NK-92 (cell line): ENCODE results near the gene MOG.

ENCODE experiments used
- DNase-seq: peaks from one replicate; lab custom pipeline; 2025; ENCODE audit not compliant: unreplicated experiment; lab: John Stamatoyannopoulos, UW

Gene MOG

DNA sequence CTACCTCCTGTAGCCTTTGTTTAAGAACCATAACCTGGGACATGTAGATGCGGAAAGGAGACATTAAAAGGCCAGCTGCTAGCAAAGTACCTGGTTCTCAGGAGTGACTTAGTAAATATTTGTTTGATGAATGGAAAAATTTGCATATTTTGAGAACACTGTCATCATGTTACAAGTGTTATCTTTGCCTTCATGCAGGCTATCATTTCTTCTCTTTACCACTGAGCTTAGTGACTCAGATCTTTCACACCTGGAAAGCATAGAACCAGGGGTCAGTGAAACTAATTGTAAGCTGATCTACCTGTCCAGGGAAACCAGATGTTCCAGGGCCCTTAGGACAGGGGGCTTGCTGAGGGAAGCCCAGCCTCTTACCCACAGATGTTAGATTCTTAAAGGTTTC is 18.7 kb downstream of the MOG start:
- no peak for DNase-seq

GRCh38 chr6:29676981-29677601 is 20.2 kb downstream of the MOG start:
- no peak for DNase-seq

- DNase-seq, result no peak
These were observed 21.2 kb downstream of the MOG start for GRCh38 chr6:29678114-29678513.

- DNase-seq, result no peak
These were observed 23.1 kb downstream of the MOG start for GRCh38 chr6:29679962-29680361.

DNA sequence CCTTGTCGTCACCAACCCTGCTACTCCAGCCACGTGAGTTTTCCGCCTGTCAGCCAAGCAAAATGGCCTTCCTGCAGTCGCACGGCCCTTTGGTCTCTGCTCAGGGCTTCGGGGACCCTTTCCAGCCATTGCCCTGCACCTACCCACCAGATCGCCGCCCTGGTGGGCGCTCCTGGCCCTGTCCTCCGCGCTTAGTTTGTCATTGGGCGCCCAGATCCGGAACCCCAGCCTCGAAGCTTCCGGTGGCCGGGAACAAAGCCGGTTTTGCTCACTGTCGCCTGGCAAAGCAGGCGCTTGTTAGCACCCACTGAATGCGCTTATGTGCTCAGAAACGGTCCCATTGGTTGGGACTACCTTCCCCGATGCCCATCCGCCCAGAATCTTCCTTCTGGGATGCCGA is 23.5 kb downstream of the MOG start:
- DNase-seq, result no peak

DNA sequence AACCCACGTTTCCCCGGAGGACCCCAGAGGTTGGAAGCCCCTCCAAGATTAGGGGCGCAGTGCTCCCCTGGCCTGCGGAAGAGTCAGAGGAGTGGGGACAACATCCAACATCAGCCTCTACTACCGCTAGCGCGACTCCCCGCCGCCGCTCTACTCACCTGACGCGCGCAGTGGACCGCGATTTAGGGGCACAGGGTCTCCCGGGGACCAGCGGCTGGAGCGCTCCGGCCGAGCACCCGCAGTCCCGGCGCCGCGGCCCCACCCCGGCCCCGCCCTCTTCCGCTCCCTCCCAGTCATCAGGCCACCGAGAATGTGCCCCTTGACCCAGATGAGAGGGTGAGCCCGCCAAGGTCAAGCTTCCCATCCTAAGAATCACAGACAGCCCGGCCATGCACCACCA is 24.0 kb downstream of the MOG start, which contains the start of gene ZFP57:
TSS of gene ZFP57 (minus strand) at position 249 of the 400 bp plus-strand sequence. CDS start 4,149 bp downstream, outside the sequence.
- DNase-seq, result no peak

- no peak for DNase-seq
These were observed 24.9 kb downstream of the MOG start for GRCh38 chr6:29681811-29682210.

DNA sequence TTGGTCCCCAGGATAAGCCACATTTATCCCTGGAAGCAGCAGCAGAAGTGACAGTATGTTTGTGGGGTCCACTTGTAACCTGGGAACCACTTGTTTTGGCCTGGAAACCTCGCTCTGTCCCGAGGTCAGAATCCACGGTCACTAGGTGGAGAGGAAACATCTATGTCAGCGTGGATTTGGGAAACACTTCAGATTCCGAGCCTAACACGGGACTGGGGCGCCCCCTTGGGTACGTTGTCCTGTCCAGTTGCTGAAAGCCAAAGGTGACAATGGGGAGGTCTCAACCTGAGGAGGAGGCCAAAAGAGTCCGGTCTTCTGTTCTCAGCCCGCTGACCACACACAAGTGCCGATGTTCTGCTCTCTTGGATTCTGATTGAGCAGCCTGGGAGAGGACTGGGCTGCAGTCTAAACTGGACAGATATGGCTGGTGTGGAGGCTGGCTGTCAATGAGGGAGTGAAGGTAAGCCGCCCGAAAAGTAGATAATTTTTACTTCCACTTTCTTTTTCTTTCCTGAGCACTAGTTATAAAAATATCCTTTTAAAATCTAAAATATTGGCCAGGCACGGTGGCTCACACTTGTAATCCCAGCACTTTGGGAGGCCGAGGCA is 28.9 kb downstream of the MOG start:
- no peak for DNase-seq

DNA sequence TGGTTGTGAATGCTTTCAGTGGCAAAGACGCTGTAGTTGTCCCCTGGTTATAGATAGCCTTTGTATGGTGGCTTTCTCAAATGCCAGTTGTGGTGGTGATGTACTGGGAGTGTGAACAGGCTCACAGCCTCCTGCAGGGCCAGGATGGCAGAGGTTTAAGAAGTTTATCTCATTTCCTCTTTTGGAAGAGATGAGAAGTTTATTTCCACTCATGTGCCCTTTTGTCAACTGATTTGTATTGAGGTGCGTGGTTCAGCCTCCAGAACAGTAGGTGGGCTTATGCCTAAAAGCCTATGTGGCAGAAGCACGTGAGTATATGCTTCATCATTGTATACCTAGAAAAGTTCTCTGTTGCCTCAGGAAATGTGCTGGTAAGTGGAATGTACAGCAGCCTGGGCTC is 37.7 kb downstream of the MOG start:
- no peak for DNase-seq

DNA sequence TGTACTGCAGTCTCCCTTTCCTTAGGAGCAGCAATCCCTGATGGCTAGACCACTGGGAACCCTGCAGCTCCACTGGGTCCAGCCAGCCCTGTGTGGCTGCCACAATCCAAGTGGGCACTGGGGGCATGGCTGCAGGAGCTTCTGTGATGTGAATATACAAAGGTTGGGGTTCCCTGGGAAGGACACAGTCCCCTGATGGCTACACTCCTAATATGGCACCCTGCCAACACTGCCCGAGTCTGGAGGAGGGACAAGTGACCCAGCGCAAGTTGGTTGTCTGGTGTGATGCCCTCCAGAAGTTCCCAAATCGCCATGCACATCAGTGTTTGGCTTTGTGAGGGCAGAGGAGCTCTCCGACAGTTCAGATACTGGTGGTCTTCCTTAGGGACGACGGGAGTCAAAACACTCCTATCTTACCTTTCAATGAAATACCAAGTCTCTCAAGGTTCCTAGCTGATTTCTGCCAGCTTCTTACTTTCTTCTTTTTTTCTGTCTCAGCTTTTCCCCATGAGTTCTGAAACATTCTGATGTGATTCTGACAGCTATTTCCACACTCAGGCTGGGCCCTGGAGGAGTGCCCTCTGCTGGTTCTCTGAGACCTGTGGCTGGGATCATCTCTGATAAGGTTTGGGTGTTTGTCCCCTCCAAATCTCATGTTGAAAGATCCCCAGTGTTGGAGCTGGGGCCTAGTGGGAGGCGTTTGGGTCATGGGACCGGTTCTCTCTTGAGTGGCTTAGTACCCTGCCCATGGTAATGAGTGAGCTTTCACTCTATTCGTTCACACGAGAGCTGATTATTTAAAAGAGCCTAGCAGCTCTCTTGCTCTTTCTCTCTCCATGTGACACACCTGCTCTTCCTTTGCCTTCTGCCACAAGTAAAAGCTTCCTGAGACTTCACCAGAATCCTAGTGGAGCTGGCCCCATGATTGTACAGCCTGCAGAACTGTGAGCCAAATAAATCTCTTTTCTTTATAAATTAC is 39.5 kb downstream of the MOG start:
- DNase-seq, result no peak

- no peak for DNase-seq
These were observed 45.7 kb downstream of the MOG start for GRCh38 chr6:29702519-29703103.

DNA sequence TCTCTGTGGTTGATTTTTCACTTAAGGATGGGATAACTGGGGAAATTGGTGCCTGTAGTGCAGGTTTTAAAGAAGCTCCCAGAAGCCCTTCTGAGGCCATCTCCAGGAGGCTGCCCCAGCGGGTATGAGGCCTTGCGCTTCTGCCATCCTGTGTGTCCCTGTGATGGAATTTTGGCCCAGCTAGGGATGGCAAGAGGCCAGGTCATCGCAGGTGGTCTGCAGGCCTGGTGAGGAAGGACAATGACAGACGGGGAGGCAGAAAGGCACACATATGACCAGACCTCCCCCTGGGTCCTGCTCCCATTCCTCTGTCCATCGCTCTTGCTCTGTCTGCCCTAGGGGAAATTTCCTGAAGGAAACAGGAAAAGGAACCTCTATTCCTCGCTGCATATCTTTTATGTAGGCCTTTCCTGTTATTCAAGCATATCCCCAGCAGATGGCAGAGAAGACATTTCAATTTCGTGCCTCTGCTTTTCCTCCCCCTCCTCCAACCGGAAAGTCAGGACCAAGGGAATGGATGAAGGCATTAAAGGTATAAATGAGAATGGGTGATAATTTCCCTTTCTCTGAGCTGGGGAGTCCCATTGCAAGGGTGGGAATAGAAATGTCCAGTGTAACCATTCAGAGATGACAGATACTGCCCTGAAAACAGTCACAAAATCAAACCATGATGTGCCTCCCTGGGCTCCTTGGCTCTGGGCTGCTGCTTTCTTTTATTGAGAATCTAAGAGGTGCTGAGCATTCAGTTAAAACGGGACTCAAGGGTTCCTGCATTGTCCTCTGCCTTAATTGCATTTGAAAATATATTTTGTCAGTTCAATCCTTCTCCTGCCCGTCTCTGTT is 48.7 kb downstream of the MOG start:
- DNase-seq, result no peak

GRCh38 chr6:29708432-29709179 is 51.7 kb downstream of the MOG start:
- peak; percentile 24 for DNase-seq

GRCh38 chr6:29709188-29709587 is 52.3 kb downstream of the MOG start:
- DNase-seq, result no peak

DNA sequence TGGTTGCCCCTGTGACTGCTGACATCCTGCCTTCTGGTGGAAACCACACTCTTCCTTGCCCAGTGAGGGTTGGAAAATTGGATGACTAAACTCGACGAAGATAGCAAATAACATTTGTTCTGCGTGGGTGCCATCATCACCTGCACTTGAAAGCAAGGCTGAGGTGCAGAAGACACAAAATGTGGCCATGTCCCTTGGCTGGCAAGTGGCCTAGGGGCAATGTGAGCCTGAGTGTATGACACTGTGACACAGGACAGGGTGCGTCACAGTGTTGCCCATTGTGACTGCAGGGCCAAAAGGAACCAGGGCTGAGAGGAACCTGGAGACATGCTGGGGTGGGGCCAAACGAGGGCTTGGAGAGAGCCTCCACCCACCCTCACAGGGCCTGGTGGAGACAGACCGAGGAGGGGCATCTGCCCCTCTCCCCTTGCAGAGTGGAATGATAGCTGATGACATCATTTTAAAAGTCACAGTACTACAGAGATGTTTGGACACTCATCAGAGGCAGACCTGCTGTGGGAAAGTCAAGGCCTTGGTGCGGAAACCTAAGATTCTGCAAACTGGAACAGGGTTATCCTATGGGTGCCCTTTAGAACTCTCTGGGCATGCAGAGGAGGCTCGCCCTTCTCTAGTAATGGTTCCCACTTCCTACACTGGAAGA is 53.5 kb downstream of the MOG start:
- DNase-seq, result no peak

GRCh38 chr6:29720863-29721262 is 64.0 kb downstream of the MOG start:
- no peak for DNase-seq
